SH-SY5Y (cell line): ENCODE results near the gene WBP2NL.

ENCODE experiments used
- GATA2 ChIP-seq: IDR thresholded peaks from 2 replicates; pipeline ENCODE4 v1.6.1; 2011; ENCODE audit warnings: mild to moderate bottlenecking, low read depth, low read length
- GATA3 ChIP-seq: IDR thresholded peaks from 2 replicates; pipeline ENCODE4 v1.6.1; 2011; ENCODE audit warnings: low read depth, mild to moderate bottlenecking, low read length, moderate library complexity

GRCh38 chr22:41976070-41976901 is 22.3 kb upstream of the WBP2NL start:
- no peak for TF ChIP-seq GATA2
- TF ChIP-seq GATA3, result no peak
